PFSK-1 (cell line): ENCODE data around the gene TTC39B. TPM values are rescaled to one million over a fixed set of nuclear protein-coding genes. Genes with fewer than 3 reads are reported as not detected.

ENCODE experiments used
- FOXP2 ChIP-seq: optimal IDR thresholded peaks from 2 replicates; pipeline ENCODE3; 2011; ENCODE audit warnings: borderline replicate concordance, control low read depth, inconsistent platforms; ENCODE audit not compliant: insufficient read depth; ENCODE audit errors: extremely low read length, extremely low read depth
- POLR2AphosphoS5 ChIP-seq: IDR thresholded peaks from 2 replicates; pipeline ENCODE4 v1.6.1; 2012; ENCODE audit warnings: low read depth, mild to moderate bottlenecking, control low read depth, low read length, moderate library complexity
- REST ChIP-seq, 2 experiments: IDR thresholded peaks; 2 replicates each; pipeline versions ENCODE4 v1.6.1 to v1.8.0; 2011 to 2012; ENCODE audit warnings: low read depth in 2 of 2, low read length in 2 of 2, control low read depth in 1 of 2, inconsistent platforms in 1 of 2, mild to moderate bottlenecking in 1 of 2, moderate library complexity in 1 of 2; ENCODE audit not compliant: insufficient read depth in 1 of 2
- SIN3A ChIP-seq: IDR thresholded peaks from 2 replicates; pipeline ENCODE4 v1.6.1; 2012; ENCODE audit warnings: mild to moderate bottlenecking, low read length, moderate library complexity, borderline replicate concordance; ENCODE audit not compliant: insufficient read depth
- TAF1 ChIP-seq: IDR thresholded peaks from 2 replicates; pipeline ENCODE4 v1.6.1; 2012; ENCODE audit warnings: low read length, control low read depth, borderline replicate concordance; ENCODE audit not compliant: insufficient read depth
- polyA plus RNA-seq: library from polyadenylated mRNA; unstranded; fragments of >200 nt; gene quantifications from one replicate; pipeline ENCODE4 v1.2.1, GENCODE V29; 2012; ENCODE audit warnings: low read depth, missing spikeins; ENCODE audit not compliant: insufficient read length

The TTC39B gene
- 0.83 TPM for polyA plus RNA-seq

GRCh38 chr9:15306757-15307522 is at the start of gene TTC39B:
Gene TTC39B (minus strand): TSS chr9:15307216. CDS start chr9:15307125, 91 bp downstream.
- TF ChIP-seq REST (IDR thresholded peaks at IDR 0.05; ENCODE audit: insufficient read depth in 1 of 2, low read depth in 2 of 2, low read length in 2 of 2) (no peak), SIN3A (no peak), POLR2AphosphoS5 (no peak), TAF1 (no peak), FOXP2 (no peak)

- TF ChIP-seq REST (IDR thresholded peaks at IDR 0.05; ENCODE audit: insufficient read depth in 1 of 2, low read depth in 2 of 2, low read length in 2 of 2) (no peak), TAF1 (no peak), FOXP2 (no peak), POLR2AphosphoS5 (no peak), SIN3A (no peak)
These were observed 48.7 kb upstream of the TTC39B start for GRCh38 chr9:15355669-15356068.

GRCh38 chr9:15354713-15355112 is 47.7 kb upstream of the TTC39B start:
- TF ChIP-seq REST (IDR thresholded peaks at IDR 0.05; ENCODE audit: insufficient read depth in 1 of 2, low read depth in 2 of 2, low read length in 2 of 2) = no peak
- TF ChIP-seq TAF1 = no peak
- no peak for TF ChIP-seq FOXP2
- no peak for TF ChIP-seq SIN3A
- TF ChIP-seq POLR2AphosphoS5 = no peak

- TF ChIP-seq POLR2AphosphoS5 = no peak
- TF ChIP-seq TAF1 = no peak
- no peak for TF ChIP-seq SIN3A
- no peak for TF ChIP-seq REST (IDR thresholded peaks at IDR 0.05; ENCODE audit: insufficient read depth in 1 of 2, low read depth in 2 of 2, low read length in 2 of 2)
- no peak for TF ChIP-seq FOXP2
These were observed 46.9 kb upstream of the TTC39B start for GRCh38 chr9:15353892-15354291.
